Colonic mucosa (tissue), 4 donors: ENCODE measurements around the gene NFASC. TPM values are rescaled to one million over a fixed set of nuclear protein-coding genes. Genes with fewer than 3 reads are reported as not detected.

Experiments
- DNase-seq: peaks from one replicate; pipeline ENCODE4 v3.0.0-alpha.2; 2020
- H3K27ac ChIP-seq: fragments of 200-600 bp; one replicate; pipeline ENCODE4 v1.8.0; 2021
- H3K27me3 ChIP-seq: fragments of 200-600 bp; one replicate; pipeline ENCODE4 v1.8.0; 2021
- H3K36me3 ChIP-seq: fragments of 200-600 bp; one replicate; pipeline ENCODE4 v1.8.0; 2021
- H3K4me1 ChIP-seq: fragments of 200-600 bp; one replicate; pipeline ENCODE4 v1.8.0; 2021; ENCODE audit warnings: mild to moderate bottlenecking
- H3K4me3 ChIP-seq: fragments of 200-600 bp; one replicate; pipeline ENCODE4 v1.8.0; 2021
- H3K9ac ChIP-seq, 2 donors: one replicate each; pipeline ENCODE4 v1.7.0; 2013; ENCODE audit warnings: control low read depth in 2 of 2, low read depth in 2 of 2, low read length in 2 of 2
- H3K9me3 ChIP-seq: fragments of 200-600 bp; one replicate; pipeline ENCODE4 v1.8.0; 2021
- intact Hi-C: fragments of 100-400 bp; cut with DNase I; formaldehyde crosslinking; loops from one replicate; pipeline ENCODE4 v1.14.1; 2022
- total RNA-seq, 2 donors: library from RNA; stranded (reverse); fragmentation: NEBNext Ultra II Directional in 1 of 2; extraction: Animal tissue kit (Norgen Biotek cat#: 25700) in 1 of 2; gene quantifications; one replicate each; pipeline ENCODE4 v1.2.1, GENCODE V29; 2021
- TF ChIP-seq, protein P1 (sequence below): fragments of 200-600 bp; IDR thresholded peaks from one replicate; pipeline ENCODE4 v1.8.0; 2022; ENCODE audit warnings: antibody characterized with exemption, mild to moderate bottlenecking
- donor health status: healthy.
- donor health status: DM: no; HTN: no; CAD: no.
- donor health status: DM: no; HTN: no; CAD: no.

Gene NFASC
- total RNA-seq, 2 donors from 2014 or later: 12.1 to 13.9 TPM

DNA sequence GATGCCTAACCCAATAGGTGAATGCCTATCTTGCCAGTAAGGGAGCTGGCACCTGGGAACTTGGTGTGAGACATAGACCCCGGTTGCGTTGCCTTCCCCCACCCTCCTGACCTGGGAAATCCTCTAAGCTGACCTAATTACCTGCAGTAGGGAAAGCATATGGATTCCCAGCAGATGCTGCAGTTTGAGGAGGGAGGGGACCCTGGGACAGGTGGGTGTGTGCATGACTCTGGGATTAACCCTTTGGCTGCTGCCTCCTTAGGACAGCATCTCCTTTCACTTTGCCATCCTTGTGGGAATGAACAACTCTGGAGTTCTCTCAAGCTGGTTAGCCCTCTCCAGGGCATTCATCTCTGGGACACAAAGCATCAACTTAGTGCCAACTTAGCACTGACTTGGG, 16.4 kb upstream of the NFASC start:
- TF ChIP-seq, protein P1, sequence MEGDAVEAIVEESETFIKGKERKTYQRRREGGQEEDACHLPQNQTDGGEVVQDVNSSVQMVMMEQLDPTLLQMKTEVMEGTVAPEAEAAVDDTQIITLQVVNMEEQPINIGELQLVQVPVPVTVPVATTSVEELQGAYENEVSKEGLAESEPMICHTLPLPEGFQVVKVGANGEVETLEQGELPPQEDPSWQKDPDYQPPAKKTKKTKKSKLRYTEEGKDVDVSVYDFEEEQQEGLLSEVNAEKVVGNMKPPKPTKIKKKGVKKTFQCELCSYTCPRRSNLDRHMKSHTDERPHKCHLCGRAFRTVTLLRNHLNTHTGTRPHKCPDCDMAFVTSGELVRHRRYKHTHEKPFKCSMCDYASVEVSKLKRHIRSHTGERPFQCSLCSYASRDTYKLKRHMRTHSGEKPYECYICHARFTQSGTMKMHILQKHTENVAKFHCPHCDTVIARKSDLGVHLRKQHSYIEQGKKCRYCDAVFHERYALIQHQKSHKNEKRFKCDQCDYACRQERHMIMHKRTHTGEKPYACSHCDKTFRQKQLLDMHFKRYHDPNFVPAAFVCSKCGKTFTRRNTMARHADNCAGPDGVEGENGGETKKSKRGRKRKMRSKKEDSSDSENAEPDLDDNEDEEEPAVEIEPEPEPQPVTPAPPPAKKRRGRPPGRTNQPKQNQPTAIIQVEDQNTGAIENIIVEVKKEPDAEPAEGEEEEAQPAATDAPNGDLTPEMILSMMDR: no peak
- Histone ChIP-seq H3K4me3 (no peak overlapping the region), H3K9ac (no peak overlapping the region), H3K9me3 (no peaks in the 10 kb centered on the region), H3K36me3 (no peaks in the 10 kb centered on the region), H3K27ac (no peak overlapping the region), H3K27me3 (no peaks in the 10 kb centered on the region), H3K4me1 (no peaks in the 10 kb centered on the region)
- no peak for DNase-seq
- intact Hi-C loops: no loop called here

DNA sequence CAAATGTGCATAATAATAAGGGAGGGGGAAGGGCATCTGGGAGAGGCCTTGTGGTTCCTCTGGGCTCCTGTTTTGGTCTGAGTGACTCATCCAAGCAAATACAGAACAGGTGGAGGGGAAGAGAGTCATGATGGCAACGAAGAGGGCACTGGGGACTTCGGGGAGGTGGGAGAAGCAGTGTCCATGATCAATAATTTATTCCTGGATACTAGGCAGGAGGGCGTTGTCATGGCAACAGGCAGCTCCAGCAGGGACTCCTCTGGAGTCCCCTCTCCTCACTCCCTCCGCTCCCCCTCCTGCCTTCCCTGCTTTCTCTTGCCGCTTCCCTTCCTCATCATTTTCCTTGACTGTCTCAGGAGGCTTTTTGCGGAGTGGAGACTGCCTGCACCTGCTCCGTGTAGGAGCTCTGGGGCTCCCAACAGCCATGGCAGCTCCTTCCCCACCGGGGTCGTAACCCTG, 12.3 kb upstream of the NFASC start:
- TF ChIP-seq, protein P1: no peak
- DNase-seq: no peak
- H3K9ac ChIP-seq: no peak overlapping the region
- no peak overlapping the region for H3K4me3 ChIP-seq
- no peaks in the 10 kb centered on the region for H3K4me1 ChIP-seq
- H3K27me3 ChIP-seq: no peaks in the 10 kb centered on the region
- intact Hi-C loops: no loop called here
- H3K9me3 ChIP-seq: no peaks in the 10 kb centered on the region
- H3K36me3 ChIP-seq: no peaks in the 10 kb centered on the region
- H3K27ac ChIP-seq: no peak overlapping the region

DNA sequence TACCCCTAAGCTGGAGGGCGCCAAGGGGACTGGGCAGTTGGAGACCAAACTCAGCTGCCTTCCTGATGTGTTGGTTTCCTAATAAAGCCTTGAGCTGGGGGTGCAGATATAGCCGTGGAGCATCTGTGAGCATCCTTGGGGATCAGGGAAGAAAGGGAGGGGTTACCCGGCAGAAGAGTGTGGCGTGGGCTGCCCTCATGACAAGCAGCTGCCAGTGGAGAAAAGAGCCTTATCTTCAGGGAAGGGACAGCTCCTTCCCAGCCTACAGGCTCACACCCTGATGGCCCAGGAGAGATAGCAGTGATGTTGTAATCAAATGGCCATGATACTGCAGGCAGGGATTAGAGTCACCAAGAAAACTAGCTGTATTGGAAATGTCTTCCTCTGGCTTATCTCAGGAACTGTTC, 10.8 kb upstream of the NFASC start:
- H3K4me3 ChIP-seq: no peak overlapping the region
- DNase-seq: no peak

DNA sequence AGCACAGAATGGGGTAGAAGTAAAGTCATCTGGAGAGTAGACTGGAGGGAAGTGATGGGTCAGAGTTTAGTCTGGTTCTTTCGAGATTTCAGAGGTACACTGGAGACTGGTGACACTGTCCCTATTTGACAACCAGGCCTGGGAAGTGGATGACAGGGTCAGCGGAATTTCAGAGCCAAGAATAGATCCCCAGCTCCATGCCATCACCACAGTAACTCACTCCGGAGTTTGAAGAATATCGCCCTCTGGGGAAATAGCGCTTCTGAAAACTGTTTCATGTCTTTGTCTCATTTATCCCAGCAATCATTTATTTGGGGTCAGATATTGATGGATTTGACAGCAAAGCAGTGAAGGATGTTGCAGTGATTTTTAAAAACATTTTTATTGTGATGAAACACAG, 7.6 kb upstream of the NFASC start:
- intact Hi-C loops: no loop called here
- no peak for DNase-seq
- no peak overlapping the region for H3K27ac ChIP-seq

More for the DNA sequence above, 10.8 kb upstream of the NFASC start:
- Histone ChIP-seq H3K9me3 (no peaks in the 10 kb centered on the region), H3K36me3 (no peaks in the 10 kb centered on the region), H3K9ac (no peak overlapping the region), H3K27ac (no peak overlapping the region), H3K27me3 (no peaks in the 10 kb centered on the region), H3K4me1 (no peaks in the 10 kb centered on the region)
- TF ChIP-seq, protein P1: no peak
- intact Hi-C loops: no loop called here

DNA sequence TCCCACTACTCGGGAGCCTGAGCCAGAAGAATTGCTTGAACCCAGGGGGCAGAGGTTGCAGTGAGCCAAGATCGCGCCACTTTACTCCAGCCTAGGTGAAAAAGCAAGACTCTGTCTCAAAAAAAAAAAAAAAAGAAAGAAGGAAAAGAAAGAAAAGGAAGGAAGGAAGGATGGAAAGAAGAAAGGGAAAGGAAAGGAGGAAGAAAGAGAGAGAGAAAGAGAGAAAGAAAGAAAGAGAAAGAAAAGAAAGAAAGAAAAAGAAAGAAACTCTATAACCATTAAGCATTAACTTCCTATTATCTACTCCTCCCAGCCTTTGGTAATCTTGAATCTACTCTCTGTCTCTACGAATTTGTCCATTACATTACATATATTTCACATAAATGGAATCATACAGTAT, 6.9 kb upstream of the NFASC start:
- intact Hi-C loops: no loop called here
- no peaks in the 10 kb centered on the region for H3K27me3 ChIP-seq
- TF ChIP-seq, protein P1: no peak
- H3K9ac ChIP-seq: no peak overlapping the region
- no peaks in the 10 kb centered on the region for H3K36me3 ChIP-seq
- DNase-seq: no peak
- H3K27ac ChIP-seq: no peak overlapping the region
- no peaks in the 10 kb centered on the region for H3K9me3 ChIP-seq
- H3K4me3 ChIP-seq: no peak overlapping the region
- H3K4me1 ChIP-seq: no peaks in the 10 kb centered on the region

More for the DNA sequence above, 7.6 kb upstream of the NFASC start:
- H3K36me3 ChIP-seq: no peaks in the 10 kb centered on the region
- no peak overlapping the region for H3K9ac ChIP-seq
- no peaks in the 10 kb centered on the region for H3K27me3 ChIP-seq
- H3K4me1 ChIP-seq: no peaks in the 10 kb centered on the region
- H3K9me3 ChIP-seq: no peaks in the 10 kb centered on the region
- TF ChIP-seq, protein P1: no peak
- H3K4me3 ChIP-seq: no peak overlapping the region
